ENCODE data around the gene MOB4.
"Not testable (repeated sequence)": the region's sequence is repeated elsewhere in the genome, so short reads cannot be mapped to it uniquely, and the experiment has no call there.

MOB4 gene

DNA sequence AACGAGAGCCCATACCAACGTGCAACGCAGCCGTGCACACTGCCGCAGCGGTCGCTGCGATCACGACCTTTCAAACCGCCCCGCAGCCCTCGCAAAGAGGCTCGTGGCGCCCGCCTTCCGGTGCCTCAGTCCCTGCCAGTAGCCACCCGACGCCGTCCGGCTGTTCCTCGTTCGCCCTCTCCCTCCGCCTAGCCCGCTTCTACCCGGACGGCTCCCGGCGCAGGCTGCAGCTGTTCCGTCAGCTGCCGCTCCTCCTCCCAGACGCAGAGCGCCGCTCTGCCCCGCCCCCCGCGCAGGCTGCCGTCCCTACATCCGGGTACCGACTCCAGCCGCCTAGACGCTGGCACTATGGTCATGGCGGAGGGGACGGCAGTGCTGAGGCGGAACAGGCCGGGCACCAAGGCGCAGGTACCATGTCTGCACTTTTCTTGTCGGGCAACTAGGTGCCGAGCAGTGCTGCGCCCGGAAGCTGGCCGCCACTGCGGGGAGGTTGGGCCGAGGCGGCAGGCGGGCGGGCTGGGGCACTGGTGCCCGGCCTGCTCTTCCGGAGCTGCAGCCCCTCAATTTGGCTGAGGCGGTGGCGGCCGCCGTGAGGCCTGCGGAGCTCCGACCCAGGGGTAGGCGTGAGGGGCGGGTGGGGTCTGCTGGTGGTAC is at the start of gene MOB4:
Gene MOB4, plus strand, starts transcription at position 328 of the 654 bp plus-strand sequence. Its CDS starts 21 bp downstream, at position 349.
- DNase-seq (ENCODE audit: low read depth, low spot score): peak; percentile 99

DNA sequence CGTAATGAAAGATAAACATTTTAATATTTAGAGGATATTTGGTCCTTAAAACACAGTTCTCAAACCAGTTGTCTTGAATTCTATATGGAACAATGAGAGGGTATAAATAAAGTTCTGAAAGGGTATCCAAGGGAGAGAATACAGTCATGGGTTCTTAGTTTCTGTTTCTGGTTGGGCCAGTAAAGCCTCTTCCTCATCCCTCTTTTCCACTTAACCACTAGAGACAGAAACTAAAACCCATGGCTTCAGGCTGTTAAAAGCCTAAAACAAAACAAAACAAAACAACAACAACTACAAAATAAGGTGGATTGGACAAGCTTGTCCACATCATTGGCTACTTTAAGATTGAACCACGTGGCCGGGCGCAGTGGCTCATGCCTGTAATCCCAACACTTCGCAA is 43.7 kb upstream of the MOB4 start:
- no peak for DNase-seq (ENCODE audit: low read depth, low spot score)

DNA sequence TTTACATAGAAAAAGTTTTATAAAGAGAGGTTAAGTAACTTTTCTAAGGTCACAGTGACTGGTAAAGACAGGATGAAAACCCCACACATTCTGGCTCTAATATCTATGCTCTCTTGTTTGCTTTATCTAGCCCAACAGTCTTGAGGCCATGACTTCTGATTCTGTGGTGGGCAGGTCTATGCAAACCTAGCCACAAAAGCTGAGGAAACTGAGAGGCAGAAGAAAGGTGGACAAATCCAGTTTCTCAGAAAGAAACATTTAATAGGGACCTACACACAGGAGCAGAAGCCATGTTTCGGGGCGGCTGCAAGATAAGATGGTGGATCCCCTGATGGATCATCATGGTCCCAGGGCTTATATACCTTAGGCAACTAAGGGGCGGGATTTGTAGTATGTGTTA is 38.1 kb upstream of the MOB4 start:
- DNase-seq (ENCODE audit: low read depth, low spot score): no peak

DNA sequence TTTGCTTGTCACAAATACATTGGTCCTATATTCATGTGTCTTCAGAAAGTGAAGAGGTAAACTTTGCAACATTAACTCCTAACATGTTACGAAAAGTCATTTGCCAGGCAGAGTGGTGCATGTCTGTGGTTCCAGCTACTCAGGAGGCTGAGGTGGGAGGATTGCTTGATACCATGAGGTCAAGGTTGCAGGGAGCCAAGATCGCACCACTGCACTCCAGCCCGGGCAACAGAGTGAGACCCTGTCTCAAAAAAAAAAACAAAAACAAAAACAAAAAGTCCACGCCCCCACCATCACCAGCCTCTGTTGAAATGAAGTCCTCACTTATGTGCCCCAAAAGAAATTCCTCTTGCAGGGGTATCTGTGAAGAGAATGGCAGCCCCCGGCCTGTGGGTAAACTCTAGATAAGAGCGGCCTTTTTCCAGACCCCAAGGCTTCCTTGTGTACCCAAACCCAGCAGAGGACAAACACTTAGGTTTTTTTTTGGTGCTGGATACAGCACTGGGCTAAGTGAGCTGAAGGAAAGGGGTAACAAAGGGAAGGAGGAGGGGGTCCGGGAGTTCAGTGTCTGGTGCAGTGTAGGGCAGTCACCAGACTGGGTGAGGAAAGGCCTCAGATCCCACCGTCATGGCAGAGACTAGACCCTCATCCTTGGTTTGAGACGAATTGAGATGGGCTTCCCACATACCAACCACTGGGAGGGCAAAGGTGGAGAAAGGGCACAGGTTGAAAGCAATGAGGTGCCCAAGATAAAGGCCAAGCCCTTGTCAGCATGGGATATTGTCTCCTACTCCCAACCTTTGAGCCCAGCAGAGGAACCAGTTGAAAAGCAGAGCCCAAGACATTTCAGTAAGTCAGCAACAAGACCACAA is 35.5 kb upstream of the MOB4 start:
- DNase-seq (ENCODE audit: low read depth, low spot score): no peak

DNA sequence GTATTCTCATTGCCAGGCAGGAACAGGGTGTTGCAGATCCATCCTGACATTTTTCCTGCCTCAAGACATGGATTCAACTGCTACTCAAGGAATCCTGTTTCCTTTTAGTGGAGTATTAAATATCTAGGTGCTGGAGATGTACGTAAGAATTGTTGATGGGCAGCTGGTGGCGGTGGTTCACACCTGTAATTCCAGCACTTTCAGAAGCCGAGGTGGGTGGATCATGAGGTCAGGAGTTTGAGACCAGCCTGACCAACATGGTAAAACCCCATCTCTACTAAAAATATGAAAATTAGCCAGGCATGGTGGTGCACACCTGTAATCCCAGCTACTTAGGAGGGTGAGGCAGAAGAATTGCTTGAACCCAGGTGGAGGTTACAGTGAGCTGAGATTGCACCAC is 31.6 kb upstream of the MOB4 start:
- DNase-seq (ENCODE audit: low read depth, low spot score): not testable (repeated sequence)

DNA sequence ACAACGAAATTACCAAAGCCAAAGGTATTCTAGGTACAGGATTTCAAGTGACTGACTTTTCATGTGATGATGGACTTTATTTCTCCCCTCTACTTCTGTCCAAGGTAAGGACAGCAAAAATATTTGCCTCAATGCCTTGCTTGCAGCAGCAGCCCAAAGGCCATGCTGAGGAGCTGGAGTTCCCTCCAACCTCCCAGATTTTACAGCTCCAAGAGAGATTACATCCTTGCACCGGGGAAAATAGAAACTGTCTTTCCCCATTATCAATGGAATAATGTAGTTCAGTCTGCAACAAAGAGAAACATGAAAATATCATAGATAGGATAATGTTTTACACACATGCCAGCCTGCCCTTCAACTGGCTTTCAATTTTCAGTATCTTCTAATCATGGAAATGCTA is 29.7 kb upstream of the MOB4 start:
- DNase-seq (ENCODE audit: low read depth, low spot score): no peak

DNA sequence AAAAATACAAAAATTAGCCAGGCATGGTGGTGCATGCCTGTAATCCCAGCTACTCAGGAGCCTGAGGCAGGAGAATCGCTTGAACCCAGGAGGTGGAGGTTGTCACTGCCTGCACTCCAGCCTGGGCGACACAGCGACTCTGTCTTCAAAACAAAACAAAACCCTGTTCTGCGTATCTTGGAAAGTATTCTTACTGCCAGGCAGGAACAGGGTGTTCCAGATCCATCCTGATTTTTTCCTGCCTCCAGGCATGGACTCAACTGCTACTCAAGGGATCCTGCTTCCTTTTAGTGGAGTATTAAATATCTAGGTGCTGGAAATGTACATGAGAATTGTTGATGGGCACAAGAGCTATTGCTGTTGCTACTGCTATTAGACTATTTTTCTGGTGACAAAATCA is 28.5 kb upstream of the MOB4 start:
- no peak for DNase-seq (ENCODE audit: low read depth, low spot score)

DNA sequence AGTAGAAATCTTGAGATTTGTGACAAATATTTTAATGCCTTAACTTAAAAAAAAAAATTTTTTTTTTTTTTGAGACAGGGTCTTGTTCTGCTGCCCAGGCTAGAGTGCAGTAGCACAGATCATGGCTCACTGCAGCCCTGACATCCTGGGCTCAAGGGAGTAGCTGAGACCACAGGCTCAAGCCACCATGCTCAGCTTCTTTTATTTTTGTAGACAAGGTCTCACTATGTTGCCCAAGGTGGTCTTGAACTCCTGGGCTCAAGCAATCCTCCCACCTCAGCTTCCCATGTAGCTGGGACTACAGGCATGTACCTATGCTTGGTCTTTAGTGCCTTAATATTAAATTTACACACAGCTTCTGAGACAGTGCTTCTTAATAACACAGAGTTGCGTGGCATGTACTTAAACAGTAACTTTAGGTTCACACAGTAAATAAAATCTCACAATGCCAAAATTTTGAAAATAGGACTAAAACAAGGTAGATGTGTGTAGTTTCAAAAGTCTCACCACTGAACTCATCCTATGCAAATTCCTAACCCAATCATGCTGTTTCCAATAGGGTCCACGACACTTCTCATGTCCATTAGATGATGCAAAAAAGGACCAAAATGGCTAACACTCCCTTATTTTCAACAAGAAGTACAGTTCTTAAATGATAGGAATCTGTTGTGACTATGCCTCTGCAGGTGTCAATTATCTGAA is 20.3 kb upstream of the MOB4 start:
- DNase-seq (ENCODE audit: low read depth, low spot score): no peak

DNA sequence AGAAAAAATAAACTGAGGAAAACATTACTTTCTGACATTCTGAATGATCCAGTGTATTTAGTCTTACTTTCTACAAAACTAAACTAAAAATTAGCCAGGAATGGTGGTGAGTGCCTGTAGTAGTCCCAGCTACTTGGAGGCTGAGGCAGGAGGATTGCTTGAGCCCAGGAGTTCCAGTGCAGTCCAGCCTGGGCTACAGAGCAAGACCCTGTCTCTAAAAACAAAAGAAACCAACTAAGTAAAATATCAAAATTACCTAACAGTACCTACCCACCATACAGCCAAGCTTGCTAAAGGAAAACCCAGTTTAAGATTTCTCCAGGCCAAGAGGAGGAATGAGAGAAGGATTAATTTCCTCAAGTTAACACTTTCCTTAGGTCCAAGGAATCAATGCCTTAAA is 19.2 kb upstream of the MOB4 start:
- no peak for DNase-seq (ENCODE audit: low read depth, low spot score)

DNA sequence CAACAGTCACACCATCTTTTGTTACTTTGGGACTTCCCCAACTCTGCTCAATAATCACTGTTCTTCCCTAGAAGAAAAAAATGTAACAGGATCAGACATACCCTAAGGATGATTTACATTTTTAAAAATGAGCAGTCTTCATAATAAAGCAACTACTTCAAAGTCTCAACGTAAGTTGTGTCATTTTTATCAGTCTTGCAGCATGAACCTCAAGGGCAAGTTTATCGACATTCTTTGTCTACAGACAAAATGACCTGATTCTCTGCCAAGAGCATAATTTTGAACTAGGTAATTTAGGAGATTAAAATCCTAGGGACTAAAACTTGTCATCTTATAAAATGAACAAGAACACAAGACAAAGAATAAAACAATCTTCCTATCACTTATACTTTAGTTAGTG is 18.5 kb upstream of the MOB4 start:
- DNase-seq (ENCODE audit: low read depth, low spot score): no peak

DNA sequence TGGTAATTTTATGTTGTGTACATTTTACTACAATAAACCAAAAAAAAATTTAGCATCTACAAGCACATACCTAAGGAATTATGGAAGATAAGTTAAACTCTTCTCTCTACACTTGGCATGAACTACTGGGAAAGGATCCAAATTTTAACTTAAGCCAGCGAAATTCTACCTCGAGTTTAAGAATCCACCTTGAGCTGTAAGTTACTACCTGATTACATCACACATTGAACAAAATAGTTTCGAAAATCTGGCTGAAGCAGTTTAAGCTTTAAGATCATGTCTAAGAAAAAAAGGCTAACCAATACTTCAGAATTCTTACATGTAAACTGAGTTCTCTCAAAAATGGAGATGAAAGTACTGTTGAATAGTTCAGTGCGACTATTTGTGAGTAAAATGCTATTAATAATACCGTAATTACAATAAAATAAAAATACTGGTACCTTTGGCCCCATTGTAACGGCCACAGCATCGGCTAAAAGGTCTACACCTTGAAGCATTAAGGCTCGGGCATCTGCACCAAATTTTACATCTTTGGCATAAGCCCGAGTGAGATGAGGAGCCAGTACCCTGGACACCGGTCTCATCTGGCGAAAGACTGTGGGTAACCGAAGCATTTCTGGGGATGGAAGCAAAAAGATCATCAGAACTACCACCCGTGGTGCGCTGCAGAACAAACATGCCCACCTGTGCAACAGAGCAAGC is 17.5 kb upstream of the MOB4 start:
- no peak for DNase-seq (ENCODE audit: low read depth, low spot score)

DNA sequence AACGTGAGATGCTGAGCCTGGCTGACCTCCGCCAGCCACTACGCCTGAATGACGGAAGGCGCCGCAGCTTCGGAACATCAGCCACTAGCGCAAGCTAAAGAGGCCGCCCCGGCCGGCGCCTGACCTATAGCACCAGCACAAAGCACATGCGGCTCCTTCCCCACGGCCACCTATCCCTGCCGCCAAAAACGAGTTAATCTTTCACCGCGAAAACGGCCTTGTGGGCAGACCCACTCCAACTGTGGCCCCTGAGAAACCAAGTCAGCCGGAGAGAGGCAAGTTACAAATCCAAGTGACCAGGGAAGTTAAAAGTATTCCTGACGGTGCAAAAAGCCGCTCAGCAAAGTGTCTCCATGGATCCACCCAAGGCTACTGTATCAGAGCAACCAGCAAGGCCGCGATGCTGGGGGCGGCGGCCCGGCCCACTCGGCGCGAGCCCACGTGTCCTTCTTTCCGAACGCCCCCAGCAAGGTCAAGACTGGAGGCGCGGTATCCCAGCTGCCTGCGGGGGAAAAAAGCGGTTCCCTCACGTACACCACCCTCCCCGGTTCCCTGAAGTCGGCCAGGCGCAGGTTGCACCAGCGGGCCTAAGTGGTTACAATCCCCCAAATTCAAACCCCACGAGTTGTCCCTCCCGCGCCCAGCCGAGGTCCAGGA is 16.8 kb upstream of the MOB4 start:
- peak; percentile 71 for DNase-seq (ENCODE audit: low read depth, low spot score)

DNA sequence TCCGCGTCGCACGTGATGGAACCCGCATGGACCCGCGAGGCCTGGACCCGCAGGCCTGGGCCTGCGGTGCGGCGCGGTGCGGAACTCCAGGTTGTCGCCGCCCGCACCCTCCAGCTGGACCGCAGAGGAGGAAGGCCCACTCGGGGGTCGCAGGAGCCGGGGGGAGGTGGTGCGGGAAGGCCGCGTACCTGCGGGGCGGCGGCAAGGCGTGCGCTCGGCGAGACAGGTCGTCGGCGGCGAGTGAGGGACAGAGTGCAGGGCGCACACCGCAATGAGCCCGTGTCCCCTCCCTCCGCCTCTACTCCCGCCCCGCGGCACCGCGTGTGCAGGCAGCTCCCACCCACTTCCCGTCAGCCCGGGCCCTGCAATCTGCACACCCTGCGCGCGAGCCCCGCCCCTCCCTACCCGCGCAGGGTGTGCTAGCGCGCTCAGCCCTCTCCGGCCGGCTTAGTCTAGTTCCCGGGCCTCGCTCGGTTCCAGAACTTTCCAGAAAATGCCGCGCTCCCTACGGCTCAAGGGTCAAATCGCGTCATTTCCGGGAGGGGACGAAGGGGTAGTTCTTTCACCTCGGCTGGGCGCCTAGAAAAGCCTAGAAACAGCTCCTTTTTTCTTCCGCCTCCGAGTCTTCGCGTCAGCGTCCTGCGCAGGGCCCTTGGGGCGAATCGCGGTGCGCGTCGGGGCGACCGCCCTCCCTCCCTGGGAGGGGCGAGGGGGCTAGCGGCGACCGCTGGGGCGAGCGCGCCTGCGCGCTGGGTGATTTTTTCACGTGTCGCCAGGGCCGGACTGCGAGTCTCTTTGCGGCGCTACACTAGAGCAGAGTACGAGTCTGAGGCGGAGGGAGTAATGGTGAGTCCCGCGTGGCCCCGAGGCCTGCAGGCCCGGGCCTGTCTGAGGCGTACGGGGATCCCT is 16.0 kb upstream of the MOB4 start, which contains the start of the genes HSPD1 and HSPE1:
Gene HSPD1, minus strand, starts transcription at position 247 of the 909 bp plus-strand sequence. CDS start 992 bp downstream, outside the sequence.
Gene HSPE1, plus strand, starts transcription at position 786 of the 909 bp plus-strand sequence. Its CDS starts 58 bp downstream, at position 844.
- DNase-seq (ENCODE audit: low read depth, low spot score): peak; percentile 99

DNA sequence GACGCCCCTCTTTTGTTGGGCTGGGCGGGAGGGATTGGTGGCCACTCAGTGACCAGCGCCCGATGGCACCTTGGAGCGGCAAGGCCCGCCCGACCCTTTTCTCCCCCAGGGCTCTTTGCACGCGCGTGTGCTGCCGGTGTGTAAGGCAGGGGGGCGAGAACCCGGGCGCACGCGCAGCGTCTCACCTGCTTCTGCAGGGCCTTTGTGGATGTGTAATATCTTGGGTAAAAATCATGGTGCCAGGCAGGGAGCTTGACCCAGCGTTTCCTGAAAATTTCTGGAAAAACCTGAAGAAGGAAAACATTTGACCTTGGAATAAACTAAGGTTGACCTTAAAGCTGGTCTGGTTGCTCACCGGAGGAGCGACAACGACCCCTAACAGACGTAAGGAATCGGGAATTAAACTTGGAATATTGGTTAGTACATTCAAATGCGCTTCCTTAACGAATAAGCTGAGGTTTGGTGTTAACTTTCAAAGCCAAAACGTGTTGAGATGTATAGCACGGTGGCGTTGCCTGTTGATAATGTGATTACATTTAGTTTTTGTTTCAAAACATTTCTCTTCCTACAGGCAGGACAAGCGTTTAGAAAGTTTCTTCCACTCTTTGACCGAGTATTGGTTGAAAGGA is 15.2 kb upstream of the MOB4 start:
- DNase-seq (ENCODE audit: low read depth, low spot score): peak; percentile 38

DNA sequence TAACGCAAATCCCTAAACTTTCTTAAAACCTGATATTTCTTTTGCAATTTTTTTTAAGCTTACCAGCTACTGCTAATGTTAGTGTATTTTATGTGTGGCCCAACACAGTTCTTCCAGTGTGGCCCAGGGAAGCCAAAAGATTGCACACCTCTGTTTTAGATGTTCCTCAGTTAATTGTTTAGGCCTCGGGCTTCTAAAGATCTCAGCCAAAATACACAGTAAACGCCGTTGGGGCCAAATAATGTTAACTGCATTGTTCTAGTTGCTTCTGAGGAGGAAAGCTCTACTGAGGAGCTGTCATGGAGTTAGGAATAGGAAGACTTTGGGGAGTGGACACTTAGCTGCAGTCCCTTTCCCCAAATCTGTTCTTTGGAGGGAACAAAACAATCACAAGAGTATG is 13.7 kb upstream of the MOB4 start:
- DNase-seq (ENCODE audit: low read depth, low spot score): no peak

DNA sequence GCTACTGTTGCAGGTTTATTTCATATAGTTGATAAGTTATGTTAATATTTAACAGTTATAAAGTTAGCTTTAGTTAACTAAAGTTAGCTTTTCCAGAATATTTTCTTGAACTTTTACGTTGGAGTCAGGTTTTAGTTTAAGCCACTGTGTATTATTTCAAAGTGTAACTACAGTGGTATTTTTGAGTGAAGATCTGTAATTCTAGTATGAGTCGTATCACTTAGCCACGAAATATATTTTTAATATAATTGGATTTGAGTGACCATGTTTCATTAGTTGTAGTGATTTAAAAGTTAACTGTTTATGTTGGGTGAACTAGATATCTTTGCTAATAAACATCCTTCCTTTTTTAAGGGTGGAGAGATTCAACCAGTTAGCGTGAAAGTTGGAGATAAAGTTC is 13.2 kb upstream of the MOB4 start:
- no peak for DNase-seq (ENCODE audit: low read depth, low spot score)

DNA sequence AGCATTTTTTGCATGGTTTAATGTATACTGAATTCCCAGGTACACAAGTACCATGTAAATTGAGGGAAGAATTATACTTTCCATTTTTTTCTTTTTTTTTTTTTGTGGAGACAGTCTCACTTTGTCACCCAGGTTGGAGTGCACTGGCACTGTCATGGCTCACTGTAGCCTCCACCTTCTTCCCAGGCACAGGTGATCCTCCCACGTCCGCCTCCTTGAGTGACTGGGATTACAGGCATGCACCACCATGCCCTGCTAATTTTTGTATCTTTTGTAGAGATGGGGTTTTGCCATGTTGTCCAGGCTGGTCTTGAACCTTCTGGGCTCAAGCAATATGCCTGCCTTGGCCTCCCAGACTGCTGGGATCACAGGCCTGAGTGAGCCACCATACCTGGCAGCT is 11.9 kb upstream of the MOB4 start:
- DNase-seq (ENCODE audit: low read depth, low spot score): no peak

DNA sequence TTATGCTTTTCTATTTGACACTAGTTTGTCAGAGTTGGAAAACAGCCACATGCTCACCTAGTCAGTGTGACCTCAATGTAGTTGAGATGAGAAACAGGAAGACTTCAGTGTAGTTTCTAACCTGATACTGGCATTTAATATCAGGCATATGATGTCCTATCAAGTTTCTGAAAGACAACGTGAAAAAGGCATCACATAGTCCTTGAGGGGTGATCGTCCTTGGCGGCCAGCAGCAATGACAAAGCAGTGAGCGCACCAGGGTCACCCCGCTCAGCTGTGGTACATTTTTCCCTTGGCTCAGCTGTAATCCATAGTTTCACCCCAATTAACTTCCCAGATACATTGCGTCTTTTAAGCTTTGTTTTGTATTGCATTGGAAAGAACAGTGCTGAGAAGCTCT is 11.4 kb upstream of the MOB4 start:
- no peak for DNase-seq (ENCODE audit: low read depth, low spot score)

DNA sequence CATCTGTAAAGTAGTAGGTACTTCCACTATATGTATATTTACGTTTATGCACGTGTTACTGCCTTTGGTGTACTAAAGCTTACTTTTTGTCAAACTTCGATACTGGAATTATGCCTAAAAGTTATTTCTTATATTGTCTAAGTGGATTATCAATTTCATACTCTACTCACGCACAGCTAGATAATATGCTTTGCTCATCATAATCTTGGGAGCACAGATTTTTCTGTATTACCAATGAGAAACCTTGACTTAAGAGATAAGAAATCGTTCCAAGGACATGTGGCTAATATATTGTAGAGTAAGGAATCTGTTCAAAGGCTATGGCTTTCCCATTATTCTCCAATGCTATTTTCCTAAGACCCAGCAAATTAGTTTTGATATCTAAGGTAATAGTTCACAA is 9.2 kb upstream of the MOB4 start:
- no peak for DNase-seq (ENCODE audit: low read depth, low spot score)

DNA sequence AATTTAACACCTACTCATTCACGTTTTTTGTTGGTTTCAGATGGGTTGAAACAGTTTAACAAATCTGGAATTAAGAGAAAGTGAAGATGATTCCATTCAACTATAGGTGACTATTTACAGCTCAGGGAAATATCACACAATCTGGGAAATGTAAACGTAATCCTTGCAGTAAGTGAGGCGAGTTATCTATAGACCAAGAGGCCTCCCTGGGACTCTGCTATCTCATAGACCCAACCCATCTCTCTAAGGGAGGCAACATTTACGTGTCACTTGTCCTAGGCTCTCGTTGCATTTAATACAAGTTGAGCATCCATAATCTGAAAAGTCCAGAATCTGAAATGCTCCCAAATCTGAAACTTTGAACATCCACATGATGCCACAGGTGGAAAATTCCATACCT is 2.0 kb upstream of the MOB4 start:
- DNase-seq (ENCODE audit: low read depth, low spot score): no peak
